GM18870 (cell line): ENCODE measurements around the gene FAM43A.
A peak's percentile ranks its signal among the peaks of the same experiment; 100 is the strongest.

Source experiments
- ATAC-seq: cut with Tn5 transposase; IDR thresholded peaks from one replicate; pipeline ENCODE4 v1.9.1; 2021; ENCODE audit warnings: moderate library complexity; ENCODE audit not compliant: unreplicated experiment

The FAM43A gene, protein sequence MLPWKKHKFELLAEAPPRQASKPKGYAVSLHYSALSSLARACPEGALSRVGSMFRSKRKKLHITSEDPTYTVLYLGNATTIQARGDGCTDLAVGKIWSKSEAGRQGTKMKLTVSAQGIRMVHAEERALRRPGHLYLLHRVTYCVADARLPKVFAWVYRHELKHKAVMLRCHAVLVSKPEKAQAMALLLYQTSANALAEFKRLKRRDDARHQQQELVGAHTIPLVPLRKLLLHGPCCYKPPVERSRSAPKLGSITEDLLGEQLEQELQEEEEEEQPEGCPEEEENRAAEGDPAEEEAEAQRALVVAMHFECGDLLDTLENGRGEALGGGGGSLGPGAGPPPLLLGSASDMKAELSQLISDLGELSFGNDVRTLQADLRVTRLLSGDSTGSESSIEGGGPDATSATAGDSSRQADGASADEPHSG

GRCh38 chr3:194685718-194686413, at the start of gene FAM43A:
FAM43A (plus strand) TSS chr3:194685883; CDS start chr3:194686827, 944 bp downstream.
- no peak for ATAC-seq

DNA sequence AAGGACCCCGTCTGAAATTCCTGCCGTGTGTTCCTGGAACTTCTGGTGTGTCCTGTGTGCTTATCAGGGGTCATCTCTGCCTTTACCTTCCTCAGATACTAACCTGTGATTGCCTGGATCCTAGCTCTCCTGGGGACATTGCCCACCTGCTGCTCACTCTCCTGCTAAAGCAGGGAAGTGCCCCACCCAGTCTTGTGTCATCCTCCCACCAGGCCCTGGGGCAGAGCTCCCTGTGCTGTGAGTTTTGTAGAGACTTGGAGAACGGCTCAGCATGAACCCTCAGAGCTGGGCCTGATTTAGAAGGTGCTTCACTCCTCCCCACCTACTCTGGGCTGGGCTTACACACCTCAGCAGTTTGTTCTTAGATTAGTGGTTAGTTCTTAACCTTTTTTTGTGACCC, 48.6 kb upstream of the FAM43A start:
- ATAC-seq = no peak

GRCh38 chr3:194637541-194638400, 47.9 kb upstream of the FAM43A start:
- no peak for ATAC-seq

- no peak for ATAC-seq
These were observed 46.6 kb upstream of the FAM43A start for GRCh38 chr3:194638991-194639605.

DNA sequence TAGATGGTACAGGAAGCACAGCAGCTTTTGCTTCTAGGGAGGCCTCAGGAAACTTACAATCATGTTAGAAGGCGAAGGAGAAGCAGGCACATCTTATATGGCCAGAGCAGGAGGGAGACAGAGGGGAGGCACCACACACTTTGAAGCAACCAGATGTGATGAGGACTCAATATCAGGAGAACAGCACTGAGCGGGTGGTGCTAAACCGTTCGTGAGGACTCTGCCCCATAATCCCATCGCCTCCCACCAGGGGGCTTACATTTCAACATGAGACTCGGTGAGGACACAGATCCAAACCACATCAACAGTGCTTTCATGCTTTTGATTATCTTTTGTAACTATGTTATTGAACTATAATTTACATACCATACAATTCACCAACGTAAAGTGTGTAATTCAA, 44.9 kb upstream of the FAM43A start:
- no peak for ATAC-seq

DNA sequence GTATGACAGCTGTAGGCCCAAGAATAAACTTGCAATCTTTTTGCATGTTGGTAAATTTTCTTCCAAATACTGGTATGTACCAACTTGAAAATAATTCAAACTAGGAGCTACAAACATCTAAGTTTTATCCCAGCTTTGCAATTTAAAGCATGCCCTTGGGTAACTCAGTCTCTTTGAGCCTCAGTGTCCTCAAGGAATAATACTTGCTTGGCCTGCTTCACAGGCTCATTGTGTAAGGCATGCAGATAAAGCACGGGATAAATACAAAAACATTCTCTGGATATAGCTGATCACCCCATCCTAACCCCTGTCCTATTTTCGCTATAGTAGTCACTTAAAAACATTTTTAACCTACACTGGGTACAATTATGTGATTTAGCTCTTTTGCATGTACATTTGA, 42.9 kb upstream of the FAM43A start:
- ATAC-seq = no peak

GRCh38 chr3:194647747-194648146, 37.9 kb upstream of the FAM43A start:
- no peak for ATAC-seq

DNA sequence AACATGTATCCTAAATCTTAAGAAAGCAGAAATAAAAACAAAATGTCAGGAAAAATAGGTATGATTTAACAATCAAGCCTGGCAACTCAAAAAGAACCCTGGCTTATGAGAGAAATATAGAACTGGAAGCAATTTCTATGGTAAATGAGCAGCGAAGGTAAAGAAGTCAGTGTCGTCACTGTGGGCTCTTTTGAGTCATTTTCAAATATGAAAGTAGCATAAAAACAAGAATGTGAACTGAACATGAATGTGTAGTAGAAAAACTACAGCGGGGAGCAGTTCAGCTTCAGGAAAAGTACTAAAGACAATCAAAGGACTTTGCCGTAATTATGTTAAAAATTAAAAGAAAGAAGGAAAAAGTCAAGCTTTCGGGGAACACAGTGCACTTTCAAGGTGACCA, 31.2 kb upstream of the FAM43A start:
- peak; percentile 80 for ATAC-seq

DNA sequence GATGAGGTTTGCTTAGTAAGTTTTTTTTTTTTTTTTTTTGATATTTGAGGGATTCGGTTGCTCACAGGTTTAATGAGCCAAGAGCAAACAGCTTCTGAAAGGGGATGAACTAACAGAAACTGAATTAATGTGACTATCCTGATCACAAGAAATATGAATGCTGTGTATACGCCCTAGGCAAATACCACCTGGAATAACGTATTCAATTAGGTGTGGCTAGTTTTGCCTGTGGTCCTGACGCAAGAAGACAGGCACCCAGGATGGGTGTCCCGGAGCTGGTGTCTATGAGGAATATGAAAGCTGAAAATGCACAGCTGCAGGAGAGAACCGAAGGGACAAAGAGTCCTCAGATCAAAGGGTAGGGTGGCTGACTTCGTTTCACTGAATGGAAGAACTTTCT, 28.2 kb upstream of the FAM43A start:
- no peak for ATAC-seq

DNA sequence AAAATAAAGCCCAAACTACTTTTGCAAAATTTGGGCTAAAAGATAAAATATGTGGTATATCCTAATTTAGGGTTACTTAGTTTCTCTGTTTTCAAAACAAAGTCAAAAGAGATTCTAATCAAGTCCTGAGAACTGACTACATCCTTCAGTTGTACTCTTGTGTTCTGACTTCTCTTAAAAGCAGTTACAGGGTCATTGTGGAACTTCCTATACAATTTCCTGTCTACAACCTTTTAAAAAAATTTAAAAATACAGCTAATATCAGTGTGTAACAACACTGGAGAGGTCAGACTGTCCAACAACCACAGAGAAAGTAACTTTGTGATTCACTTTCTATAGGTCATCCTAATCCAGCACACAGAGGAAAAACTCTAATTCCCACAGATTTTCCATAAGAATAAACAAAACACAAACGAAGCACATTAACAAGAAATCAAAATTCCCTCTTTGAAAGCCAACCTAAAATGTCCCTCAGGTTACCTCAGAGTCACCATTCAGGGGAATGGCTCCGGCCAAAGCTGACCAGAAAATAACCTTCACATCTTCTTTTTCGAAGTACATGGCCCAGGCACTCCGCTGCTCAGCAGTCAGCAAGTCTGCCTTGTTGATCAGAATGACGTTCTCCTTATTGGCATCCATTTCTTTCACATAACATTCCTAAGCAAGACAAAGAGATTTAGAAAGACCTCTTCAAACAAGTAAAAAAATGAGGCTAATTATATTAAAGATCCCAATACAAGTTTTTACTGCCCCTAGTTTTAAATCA, 27.0 kb upstream of the FAM43A start:
- no peak for ATAC-seq

- no peak for ATAC-seq
These were observed 25.9 kb upstream of the FAM43A start for GRCh38 chr3:194659778-194660177.

- no peak for ATAC-seq
These were observed 24.3 kb upstream of the FAM43A start for GRCh38 chr3:194661374-194661773.

GRCh38 chr3:194661946-194662345, 23.7 kb upstream of the FAM43A start:
- ATAC-seq = no peak

- ATAC-seq = no peak
These were observed 20.8 kb upstream of the FAM43A start for GRCh38 chr3:194664857-194665256.

DNA sequence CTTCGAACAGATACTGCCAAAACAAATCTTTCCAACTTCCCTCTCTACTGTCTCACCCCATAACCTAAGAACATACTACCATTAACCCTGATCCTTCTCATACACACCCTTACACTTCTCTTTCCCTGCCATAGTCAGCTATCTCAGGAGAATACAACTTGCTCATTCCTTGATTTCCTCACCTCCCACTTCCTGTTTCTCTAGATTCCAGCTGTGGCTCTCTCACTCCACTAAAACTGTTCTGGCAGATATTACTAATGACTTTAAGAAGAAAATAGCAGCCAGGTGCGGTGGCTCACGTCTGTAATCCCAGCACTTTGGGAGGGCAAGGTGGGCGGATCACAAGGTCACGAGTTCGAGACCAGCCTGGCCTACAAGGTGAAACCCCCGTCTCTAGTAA, 18.3 kb upstream of the FAM43A start:
- no peak for ATAC-seq

DNA sequence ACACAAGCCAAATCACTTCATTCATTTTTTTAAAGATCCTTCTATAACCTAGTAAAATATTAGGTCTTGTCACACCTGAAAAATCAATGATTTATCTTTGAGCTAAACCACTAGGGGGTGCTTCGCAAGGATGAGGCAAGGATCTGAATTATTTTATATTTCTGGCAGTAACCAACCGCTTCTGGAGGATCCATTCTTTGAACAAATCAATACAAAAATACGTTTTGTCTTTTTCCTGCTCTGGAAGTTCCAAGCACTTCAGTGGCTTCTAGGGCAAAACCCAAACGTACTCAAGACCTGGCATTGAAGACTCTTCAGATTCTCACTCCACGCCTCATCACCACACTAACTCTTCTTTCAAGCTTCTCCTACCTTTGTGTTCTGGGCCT, 14.2 kb upstream of the FAM43A start:
- ATAC-seq = peak; percentile 28

- ATAC-seq = peak; percentile 75
These were observed 13.5 kb upstream of the FAM43A start, which contains the start of gene LSG1 for GRCh38 chr3:194671900-194672808. LSG1 (minus strand) TSS chr3:194672191; CDS start chr3:194672162, 29 bp downstream.

GRCh38 chr3:194672876-194673275, 12.8 kb upstream of the FAM43A start:
- ATAC-seq = no peak

GRCh38 chr3:194673761-194674160, 11.9 kb upstream of the FAM43A start:
- no peak for ATAC-seq
